ENCODE measurements around the gene GRB7.
"Not testable (repeated sequence)": the region's sequence is repeated elsewhere in the genome, so short reads cannot be mapped to it uniquely, and the experiment has no call there.

GRB7 gene

GRCh38 chr17:39719563-39720355 lies 18.0 kb upstream of the GRB7 start:
- no peak overlapping the region for H3K4me3 ChIP-seq (ENCODE audit: low read depth, low read length)
- TF ChIP-seq, protein P1, sequence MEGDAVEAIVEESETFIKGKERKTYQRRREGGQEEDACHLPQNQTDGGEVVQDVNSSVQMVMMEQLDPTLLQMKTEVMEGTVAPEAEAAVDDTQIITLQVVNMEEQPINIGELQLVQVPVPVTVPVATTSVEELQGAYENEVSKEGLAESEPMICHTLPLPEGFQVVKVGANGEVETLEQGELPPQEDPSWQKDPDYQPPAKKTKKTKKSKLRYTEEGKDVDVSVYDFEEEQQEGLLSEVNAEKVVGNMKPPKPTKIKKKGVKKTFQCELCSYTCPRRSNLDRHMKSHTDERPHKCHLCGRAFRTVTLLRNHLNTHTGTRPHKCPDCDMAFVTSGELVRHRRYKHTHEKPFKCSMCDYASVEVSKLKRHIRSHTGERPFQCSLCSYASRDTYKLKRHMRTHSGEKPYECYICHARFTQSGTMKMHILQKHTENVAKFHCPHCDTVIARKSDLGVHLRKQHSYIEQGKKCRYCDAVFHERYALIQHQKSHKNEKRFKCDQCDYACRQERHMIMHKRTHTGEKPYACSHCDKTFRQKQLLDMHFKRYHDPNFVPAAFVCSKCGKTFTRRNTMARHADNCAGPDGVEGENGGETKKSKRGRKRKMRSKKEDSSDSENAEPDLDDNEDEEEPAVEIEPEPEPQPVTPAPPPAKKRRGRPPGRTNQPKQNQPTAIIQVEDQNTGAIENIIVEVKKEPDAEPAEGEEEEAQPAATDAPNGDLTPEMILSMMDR (IDR thresholded peaks at IDR 0.05; ENCODE audit: borderline replicate concordance, insufficient read depth, low read depth, low read length), result no peak

DNA sequence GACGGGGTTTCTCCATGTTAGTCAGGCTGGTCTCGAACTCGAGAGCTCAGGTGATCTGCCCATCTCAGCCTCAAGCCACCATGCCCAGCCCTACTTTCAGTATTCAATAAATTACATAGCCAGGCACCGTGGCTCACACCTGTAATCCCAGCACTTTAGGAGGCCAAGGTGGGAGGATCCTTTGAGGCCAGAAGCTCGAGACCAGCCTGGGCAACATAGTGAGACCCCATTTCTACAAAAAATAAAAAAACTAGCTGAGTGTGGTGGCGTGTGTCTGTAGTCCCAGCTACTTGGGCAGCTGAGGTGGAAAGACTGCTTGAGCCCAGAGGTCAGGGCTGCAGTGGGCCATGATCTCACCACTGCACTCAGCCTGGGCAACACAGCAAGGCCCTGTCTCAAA lies 15.6 kb upstream of the GRB7 start:
- H3K4me3 ChIP-seq (ENCODE audit: low read depth, low read length), result no peak overlapping the region
- TF ChIP-seq, protein P1 (IDR thresholded peaks at IDR 0.05; ENCODE audit: borderline replicate concordance, insufficient read depth, low read depth, low read length), result no peak

DNA sequence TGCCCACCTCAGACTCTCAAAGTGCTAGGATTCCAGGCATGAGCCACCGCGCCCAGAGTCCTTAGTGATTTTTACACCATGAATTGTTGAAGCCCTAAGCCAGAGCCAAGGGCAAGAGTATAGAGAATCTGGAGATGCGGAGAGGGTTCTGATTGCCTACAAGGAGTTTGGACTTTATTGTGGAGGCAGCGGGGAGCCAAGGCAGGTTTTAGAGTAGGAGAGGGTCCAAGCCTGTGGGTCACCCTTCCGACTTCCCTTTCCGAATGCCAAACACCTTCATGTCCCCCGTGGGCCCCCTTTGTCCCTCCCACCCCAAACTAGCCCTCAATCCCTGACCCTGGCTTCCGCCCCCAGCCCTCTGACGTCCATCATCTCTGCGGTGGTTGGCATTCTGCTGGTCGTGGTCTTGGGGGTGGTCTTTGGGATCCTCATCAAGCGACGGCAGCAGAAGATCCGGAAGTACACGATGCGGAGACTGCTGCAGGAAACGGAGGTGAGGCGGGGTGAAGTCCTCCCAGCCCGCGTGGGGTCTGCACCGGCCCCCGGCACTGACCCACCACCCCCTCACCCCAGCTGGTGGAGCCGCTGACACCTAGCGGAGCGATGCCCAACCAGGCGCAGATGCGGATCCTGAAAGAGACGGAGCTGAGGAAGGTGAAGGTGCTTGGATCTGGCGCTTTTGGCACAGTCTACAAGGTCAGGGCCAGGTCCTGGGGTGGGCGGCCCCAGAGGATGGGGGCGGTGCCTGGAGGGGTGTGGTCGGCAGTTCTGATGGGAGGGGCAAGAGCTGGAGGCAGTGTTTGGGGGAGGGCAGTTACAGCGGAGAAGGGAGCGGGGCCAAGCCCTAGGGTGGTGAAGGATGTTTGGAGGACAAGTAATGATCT lies 14.5 kb upstream of the GRB7 start:
- no peak overlapping the region for H3K4me3 ChIP-seq (ENCODE audit: low read depth, low read length)
- TF ChIP-seq, protein P1 (IDR thresholded peaks at IDR 0.05; ENCODE audit: borderline replicate concordance, insufficient read depth, low read depth, low read length), result no peak

- no peak overlapping the region for H3K4me3 ChIP-seq (ENCODE audit: low read depth, low read length)
- TF ChIP-seq, protein P1 (IDR thresholded peaks at IDR 0.05; ENCODE audit: borderline replicate concordance, insufficient read depth, low read depth, low read length), result no peak
These were observed 13.0 kb upstream of the GRB7 start for GRCh38 chr17:39724731-39725130.

- not testable (repeated sequence) for H3K4me3 ChIP-seq (ENCODE audit: low read depth, low read length)
These were observed 11.8 kb upstream of the GRB7 start for GRCh38 chr17:39725923-39726322.

- no peak overlapping the region for H3K4me3 ChIP-seq (ENCODE audit: low read depth, low read length)
- TF ChIP-seq, protein P1 (IDR thresholded peaks at IDR 0.05; ENCODE audit: borderline replicate concordance, insufficient read depth, low read depth, low read length), result no peak
These were observed 11.1 kb upstream of the GRB7 start for GRCh38 chr17:39726617-39727016.

GRCh38 chr17:39727556-39727955 lies 10.2 kb upstream of the GRB7 start:
- H3K4me3 ChIP-seq (ENCODE audit: low read depth, low read length), result no peak overlapping the region
- TF ChIP-seq, protein P1 (IDR thresholded peaks at IDR 0.05; ENCODE audit: borderline replicate concordance, insufficient read depth, low read depth, low read length), result no peak

Data from GM12875 (cell line).